Measurements from ENCODE around the gene RAB7A. TPM values are rescaled to one million over a fixed set of nuclear protein-coding genes. Genes with fewer than 3 reads are reported as not detected.

Gene RAB7A
- total RNA-seq, 1 experiment from 2014 or later: 233 TPM

- peaks cover 0 to 5% of the 10 kb centered on the region in 2 experiments; a peak in 1 of 4 replicates for H3K4me1 ChIP-seq (ENCODE audit: control insufficient read depth in 1 of 2, insufficient read depth in 2 of 2, low read length in 2 of 2)
- no peaks in the 10 kb centered on the region for H3K9me2 ChIP-seq (ENCODE audit: insufficient read depth)
- ChIA-PET POLR2A (no interaction called here), CTCF (interaction anchor here (0.9 kb wide), 1 partner anchor 151 kb away, joined by 3 read pairs; no protein-coding TSS in a partner anchor), RAD21 (ENCODE audit: low non-redundant PET in 1 of 2, low total read pairs in 2 of 2, uncharacterized antibody in 2 of 2, unreplicated experiment in 2 of 2) (no interaction called here)
- peaks cover 93% of the 10 kb centered on the region for H3K79me2 ChIP-seq (ENCODE audit: insufficient read depth, low read length)
- H3K27ac ChIP-seq (ENCODE audit: low read depth, low read length): no peak overlapping the region
- H3K9ac ChIP-seq (ENCODE audit: low read length): no peak overlapping the region
- no peaks in the 10 kb centered on the region for H3K27me3 ChIP-seq (ENCODE audit: insufficient read depth, low read length)
- peaks cover 0 to 7% of the 10 kb centered on the region in 2 experiments; a peak in 1 of 4 replicates for H3K36me3 ChIP-seq (ENCODE audit: control insufficient read depth in 1 of 2, insufficient read depth in 2 of 2, low read length in 2 of 2)
- DNase-seq (ENCODE audit: low read depth, low spot score) (no peak), ATAC-seq (no peak)
- no TSS peak for BruUV-seq (replicated peaks)
- H4K20me1 ChIP-seq (ENCODE audit: insufficient read depth): peaks cover 27% of the 10 kb centered on the region
- H3K4me2 ChIP-seq (ENCODE audit: low read length): no peak overlapping the region
- no peak overlapping the region for H2AFZ ChIP-seq (ENCODE audit: low read depth, low read length, poor library complexity, severe bottlenecking)
- no peak for TF ChIP-seq FOSL1 (IDR thresholded peaks at IDR 0.05; ENCODE audit: low read depth)
- no peak for TF ChIP-seq SP1 (IDR thresholded peaks at IDR 0.05; ENCODE audit: low read depth)
- TF ChIP-seq ZNF274 (IDR thresholded peaks at IDR 0.05; ENCODE audit: low read depth, low read length): no peak
- TF ChIP-seq ZBTB33 (IDR thresholded peaks at IDR 0.05; ENCODE audit: extremely low read depth, insufficient replicate concordance, low read length): no peak
- no peak for TF ChIP-seq EZH2 (IDR thresholded peaks at IDR 0.05)
- no peak for TF ChIP-seq ZFX (IDR thresholded peaks at IDR 0.05)
- no peak for TF ChIP-seq ELF1 (IDR thresholded peaks at IDR 0.05; ENCODE audit: borderline replicate concordance, low read depth)
- no peak for TF ChIP-seq YY1 (IDR thresholded peaks at IDR 0.05; ENCODE audit: extremely low read depth, insufficient replicate concordance, low read depth, low read length)
- no peak for TF ChIP-seq MAX (IDR thresholded peaks at IDR 0.05)
- no peak for TF ChIP-seq POLR2A (IDR thresholded peaks at IDR 0.05; ENCODE audit: borderline replicate concordance, extremely low read depth, insufficient read depth, insufficient read length)
- no peak for TF ChIP-seq TCF7L2 (IDR thresholded peaks at IDR 0.05; ENCODE audit: borderline replicate concordance, extremely low read depth, insufficient read depth, insufficient read length)
- H3K4me3 ChIP-seq (replicated peaks in 1 of 2; ENCODE audit: low read depth in 1 of 2, low read length in 2 of 2): no peak overlapping the region
- intact Hi-C loops (cut with micrococcal nuclease): no loop called here
- no peaks in the 10 kb centered on the region for H3K9me3 ChIP-seq (ENCODE audit: control insufficient read depth in 1 of 2, insufficient read depth in 1 of 2, low read depth in 1 of 2, low read length in 2 of 2)
Measured at GRCh38 chr3:128768471-128768870, 42.5 kb downstream of the RAB7A start.

Data from HCT116 (cell line).